Measurements from ENCODE around the gene TMEM60. TPM values are rescaled to one million over a fixed set of nuclear protein-coding genes. Genes with fewer than 3 reads are reported as not detected.

The TMEM60 gene
- total and polyA plus RNA-seq, 2 donors (not counting 3 experiments of a cell fraction or from before 2014, with no cell fraction given) = 15.8 to 19.5 TPM

GRCh38 chr7:77812290-77812685 lies 14.1 kb upstream of the TMEM60 start:
- Histone ChIP-seq H3K4me2 (ENCODE audit: insufficient read depth, low read length) (peak overlapping the region; percentile 62), H2AFZ (ENCODE audit: low read depth, low read length) (no peak overlapping the region), H3K79me2 (ENCODE audit: control insufficient read depth, insufficient read depth, low read length) (peaks cover 40% of the 10 kb centered on the region), H3K9ac (replicated peaks; ENCODE audit: extremely low read depth, insufficient read depth, low read length) (no peak overlapping the region), H3K36me3 (ENCODE audit: control insufficient read depth in 2 of 2, extremely low read depth in 1 of 2, insufficient read depth in 2 of 2, low read length in 2 of 2) (no peaks in the 10 kb centered on the region), H3K9me1 (replicated peaks; ENCODE audit: control insufficient read depth, extremely low read depth, insufficient read depth, low read length) (no peaks in the 10 kb centered on the region), H3K4me1 (ENCODE audit: control insufficient read depth, extremely low read depth, insufficient read depth, low read length) (peaks cover 9% of the 10 kb centered on the region), H3K4me3 (replicated peaks in 1 of 3; ENCODE audit: insufficient read depth in 1 of 3, low read depth in 1 of 3, low read length in 3 of 3) (no peak overlapping the region), H3K27ac (ENCODE audit: insufficient read depth, low read depth, low read length) (peak overlapping the region; percentile 55), H4K20me1 (replicated peaks; ENCODE audit: control insufficient read depth, extremely low read depth, insufficient read depth, low read length) (no peaks in the 10 kb centered on the region), H3K27me3 (ENCODE audit: control insufficient read depth in 2 of 2, insufficient read depth in 2 of 2, low read length in 2 of 2) (no peaks in the 10 kb centered on the region), H3K9me3 (replicated peaks; ENCODE audit: control insufficient read depth, insufficient read depth, low read length) (no peaks in the 10 kb centered on the region)
- FAIRE-seq = no peak
- BruUV-seq (replicated peaks) = TSS peak; percentile 41
- no peak for TF ChIP-seq MYC (IDR thresholded peaks at IDR 0.05; ENCODE audit: low read depth, low read length)
- no peak for TF ChIP-seq JUN (IDR thresholded peaks at IDR 0.05; ENCODE audit: borderline replicate concordance, insufficient read depth, insufficient read length, low read depth)
- TF ChIP-seq EZH2 (IDR thresholded peaks at IDR 0.05; ENCODE audit: borderline replicate concordance, low read depth, low read length, severe bottlenecking) = no peak
- TF ChIP-seq MAX (IDR thresholded peaks at IDR 0.05; ENCODE audit: insufficient read depth, insufficient read length) = no peak
- TF ChIP-seq POLR2AphosphoS5 (IDR thresholded peaks at IDR 0.05; ENCODE audit: insufficient read depth, low read depth, low read length) = no peak
- TF ChIP-seq POLR2A (IDR thresholded peaks at IDR 0.05; ENCODE audit: low read depth, low read length) = no peak
- TF ChIP-seq GATA2 (IDR thresholded peaks at IDR 0.05; ENCODE audit: insufficient read depth, insufficient read length, low read depth, low read length) = no peak
- TF ChIP-seq CTCF (IDR thresholded peaks at IDR 0.05; ENCODE audit: extremely low read depth in 1 of 2, insufficient read depth in 1 of 2, low read depth in 1 of 2, low read length in 2 of 2) = no peak
- TF ChIP-seq FOS (IDR thresholded peaks at IDR 0.05; ENCODE audit: borderline replicate concordance, insufficient read depth, low read length) = peak; percentile 11
- DNase-seq (ENCODE audit: low read depth, low spot score) = no peak
- ChIA-PET CTCF (interaction anchor here (0.9 to 1.4 kb wide), 8 partner anchors 9 to 160 kb away, joined by 3 to 6 read pairs (median 3); partner anchors contain the start of genes PHTF2 and TMEM60), POLR2A (interaction anchor here (0.5 to 1.9 kb wide), 2 partner anchors 14 to 49 kb away, joined by 4 read pairs; partner anchors contain the start of genes PHTF2 and TMEM60)
- intact Hi-C loops (cut with micrococcal nuclease) (loop anchor here (1.0 kb wide), 1 partner anchor 22 kb away; no protein-coding TSS in a partner anchor), dilution Hi-C loops (cut with MboI; ENCODE audit: extremely low pct_ligation_motif_present, low sequenced_read_pairs) (no loop called here)
